Globus pallidus (tissue), 1 donor: ENCODE results near the gene ACER3.
"Not testable (repeated sequence)": the region's sequence is repeated elsewhere in the genome, so short reads cannot be mapped to it uniquely, and the experiment has no call there.

Experiments used
- DNase-seq: peaks from one replicate; pipeline ENCODE4 v3.0.0-alpha.2; 2015; ENCODE audit warnings: low spot score

ACER3 gene

DNA sequence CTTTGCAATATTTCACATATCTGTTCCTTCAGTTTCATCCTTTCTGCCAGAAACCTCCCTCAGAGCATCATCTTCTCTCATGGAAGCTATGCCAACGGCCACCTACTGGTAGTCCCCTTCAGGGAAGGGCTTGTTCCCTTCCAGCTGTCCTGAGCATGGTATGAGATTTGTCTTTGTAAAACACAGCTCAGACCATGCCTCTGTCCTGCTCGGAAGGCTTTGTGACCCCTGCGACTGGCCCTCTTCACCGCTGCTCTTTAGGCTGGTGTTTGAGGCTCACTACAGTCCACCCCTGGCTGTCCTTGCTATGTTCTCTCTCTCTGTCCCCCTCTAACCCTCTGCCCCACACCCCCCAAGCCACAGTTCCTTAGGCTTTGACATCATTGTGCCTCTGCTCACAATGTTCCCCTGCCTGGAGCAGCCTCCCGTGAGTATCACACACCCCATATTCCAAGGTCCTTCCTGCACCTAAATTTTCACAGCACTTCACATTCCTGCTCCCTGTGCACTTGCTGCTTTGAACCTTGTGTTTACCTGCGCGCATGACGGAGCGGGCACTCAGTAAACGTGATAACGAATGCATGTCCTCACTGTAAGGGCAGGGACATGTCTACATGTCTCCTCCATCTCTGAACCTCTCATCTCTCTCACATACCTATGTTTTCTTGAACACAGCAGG lies 24.0 kb upstream of the ACER3 start:
- no peak for DNase-seq

- DNase-seq, result no peak
Measured at GRCh38 chr11:76837696-76838677, 22.7 kb upstream of the ACER3 start.

- no peak for DNase-seq
Measured at GRCh38 chr11:76838678-76839068, 22.0 kb upstream of the ACER3 start.

- DNase-seq, result no peak
Measured at GRCh38 chr11:76839311-76839710, 21.4 kb upstream of the ACER3 start.

GRCh38 chr11:76841923-76842452 lies 18.7 kb upstream of the ACER3 start:
- DNase-seq, result no peak

GRCh38 chr11:76843907-76844306 lies 16.8 kb upstream of the ACER3 start:
- DNase-seq, result no peak

GRCh38 chr11:76844511-76844910 lies 16.2 kb upstream of the ACER3 start:
- DNase-seq, result no peak

DNA sequence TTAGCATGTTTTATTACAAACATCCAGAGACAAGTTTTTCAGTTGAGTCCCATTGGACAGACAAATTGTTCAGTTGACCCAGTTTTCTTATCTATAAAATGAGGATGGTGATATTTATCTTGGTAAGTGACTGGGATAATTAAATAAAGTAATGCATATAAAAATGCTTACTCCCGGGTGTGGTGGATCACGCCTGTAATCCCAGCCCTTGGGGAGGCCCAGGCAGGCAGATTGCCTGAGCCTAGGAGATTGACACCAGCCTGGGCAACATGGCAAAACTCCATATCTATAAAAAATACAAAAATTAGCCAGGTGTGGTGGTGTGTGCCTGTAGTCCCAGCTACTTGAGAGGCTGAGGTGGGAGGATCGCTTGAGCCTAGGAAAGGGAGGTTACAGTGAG lies 15.6 kb upstream of the ACER3 start:
- no peak for DNase-seq

DNA sequence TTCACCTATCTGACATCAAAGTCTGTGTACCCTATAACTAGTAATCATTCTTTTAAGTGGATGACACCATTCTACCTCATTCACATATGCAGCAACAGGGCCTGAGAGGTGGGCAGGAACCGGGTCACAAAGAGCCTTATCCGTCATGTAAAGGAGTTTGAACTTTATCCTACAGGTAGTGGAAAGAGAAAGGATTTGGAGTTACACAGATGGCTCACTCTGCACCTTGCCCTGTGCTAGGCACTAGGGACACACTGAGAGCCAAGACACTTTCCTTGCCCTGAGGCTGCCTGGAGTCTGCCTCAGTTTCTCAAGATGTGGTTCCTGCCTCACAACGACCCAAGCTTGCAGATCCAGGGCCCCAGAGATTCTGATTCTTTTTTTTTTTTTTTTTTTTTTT lies 14.3 kb upstream of the ACER3 start:
- no peak for DNase-seq

GRCh38 chr11:76849376-76849775 lies 11.3 kb upstream of the ACER3 start:
- DNase-seq, result no peak

GRCh38 chr11:76850130-76850529 lies 10.6 kb upstream of the ACER3 start:
- DNase-seq, result no peak

- no peak for DNase-seq
Measured at GRCh38 chr11:76850815-76851214, 9.9 kb upstream of the ACER3 start.

- DNase-seq, result no peak
Measured at GRCh38 chr11:76854709-76855108, 6.0 kb upstream of the ACER3 start.

DNA sequence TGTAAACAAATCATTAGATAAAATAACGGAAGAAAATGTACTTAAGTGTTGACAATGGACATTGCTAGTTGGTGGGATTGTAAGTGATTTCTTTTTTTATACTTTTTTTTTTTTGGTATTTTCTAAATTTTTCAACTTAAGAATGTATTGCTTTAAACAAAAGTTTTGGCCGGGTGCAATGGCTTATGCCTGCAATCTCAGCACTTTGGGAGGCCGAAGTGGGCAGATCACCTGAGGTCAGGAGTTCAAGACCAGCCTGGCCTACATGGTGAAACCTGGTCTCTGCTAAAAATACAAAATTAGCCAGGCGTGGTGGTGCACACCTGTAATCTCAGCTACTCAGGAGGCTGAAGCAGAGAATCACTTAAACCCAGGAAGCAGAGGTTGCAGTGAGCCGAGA lies 5.0 kb upstream of the ACER3 start:
- DNase-seq, result not testable (repeated sequence)

GRCh38 chr11:76856106-76856505 lies 4.6 kb upstream of the ACER3 start:
- DNase-seq, result no peak

DNA sequence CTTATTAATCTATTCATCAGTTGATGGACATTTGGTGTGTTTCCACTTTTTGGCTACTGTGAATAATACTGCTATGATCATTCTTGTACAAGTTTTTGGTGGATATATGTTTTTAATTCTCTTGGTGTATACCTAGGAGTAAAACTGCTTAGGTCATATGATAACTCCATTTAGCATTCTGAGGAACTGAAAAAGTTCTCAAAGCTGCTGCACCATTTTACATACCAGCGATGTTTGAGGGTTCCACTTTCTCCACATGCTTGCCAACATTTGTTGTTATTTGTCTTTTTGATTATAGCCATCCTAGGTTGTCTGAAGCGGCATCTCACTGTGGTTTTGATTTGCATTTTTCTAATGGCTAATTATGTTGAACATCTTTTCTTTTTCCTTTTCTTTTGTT lies 4.1 kb upstream of the ACER3 start:
- DNase-seq, result no peak

DNA sequence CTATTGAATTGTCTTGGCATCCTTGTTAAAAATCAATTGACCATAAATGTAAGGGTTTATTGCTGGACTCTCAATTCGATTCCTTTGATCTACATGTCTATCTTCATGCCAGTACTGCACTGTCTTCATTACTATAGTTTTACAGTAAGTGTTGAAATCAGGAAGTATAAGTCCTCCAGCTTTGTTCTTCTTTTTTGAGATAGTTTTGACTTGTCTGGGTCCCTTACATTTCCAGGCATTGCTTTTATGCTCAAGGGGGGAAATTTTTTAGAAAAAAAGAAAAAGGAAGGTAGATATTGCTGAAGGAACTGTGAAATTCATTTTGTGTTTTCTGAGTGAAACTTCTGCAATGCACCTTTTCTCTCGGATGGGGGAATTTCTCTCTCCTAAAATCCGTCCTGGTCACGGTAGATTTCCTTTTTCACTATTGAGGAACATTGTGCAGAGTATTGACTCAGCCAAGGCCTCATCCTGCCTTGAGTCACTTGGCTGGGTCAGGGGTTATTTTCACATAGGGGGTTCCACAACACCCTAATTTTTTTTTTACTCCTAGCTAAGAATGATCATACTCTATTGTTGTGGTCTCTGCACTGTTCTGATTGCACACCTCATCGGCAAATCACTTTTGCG lies 2.8 kb upstream of the ACER3 start:
- DNase-seq, result no peak

GRCh38 chr11:76859708-76860227 lies 950 bp upstream of the ACER3 start:
- DNase-seq, result no peak

DNA sequence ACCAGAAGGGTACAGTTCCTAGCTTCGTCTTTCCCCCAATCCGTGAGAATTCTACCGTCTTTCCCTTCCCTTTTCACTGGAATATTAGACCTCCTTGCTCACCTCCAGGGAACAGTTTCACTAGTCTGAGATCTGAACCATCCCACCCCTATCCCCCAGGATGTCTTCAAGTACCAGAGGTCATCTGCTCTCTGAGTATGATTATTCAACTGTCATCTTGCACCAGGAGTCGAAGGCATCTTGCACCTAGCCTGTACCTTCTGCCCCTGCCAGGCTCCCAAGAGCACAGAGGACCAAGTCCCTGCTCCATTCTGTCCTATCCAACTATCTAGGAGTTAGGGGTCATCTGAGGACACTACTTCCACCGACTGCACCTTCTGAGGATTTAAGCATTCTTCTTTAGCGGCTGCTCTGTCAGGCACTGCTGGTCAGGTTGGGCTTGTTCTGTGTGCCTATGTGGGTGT lies 804 bp downstream of the ACER3 start:
- no peak for DNase-seq

GRCh38 chr11:76862794-76863193 lies 2.1 kb downstream of the ACER3 start:
- not testable (repeated sequence) for DNase-seq

DNA sequence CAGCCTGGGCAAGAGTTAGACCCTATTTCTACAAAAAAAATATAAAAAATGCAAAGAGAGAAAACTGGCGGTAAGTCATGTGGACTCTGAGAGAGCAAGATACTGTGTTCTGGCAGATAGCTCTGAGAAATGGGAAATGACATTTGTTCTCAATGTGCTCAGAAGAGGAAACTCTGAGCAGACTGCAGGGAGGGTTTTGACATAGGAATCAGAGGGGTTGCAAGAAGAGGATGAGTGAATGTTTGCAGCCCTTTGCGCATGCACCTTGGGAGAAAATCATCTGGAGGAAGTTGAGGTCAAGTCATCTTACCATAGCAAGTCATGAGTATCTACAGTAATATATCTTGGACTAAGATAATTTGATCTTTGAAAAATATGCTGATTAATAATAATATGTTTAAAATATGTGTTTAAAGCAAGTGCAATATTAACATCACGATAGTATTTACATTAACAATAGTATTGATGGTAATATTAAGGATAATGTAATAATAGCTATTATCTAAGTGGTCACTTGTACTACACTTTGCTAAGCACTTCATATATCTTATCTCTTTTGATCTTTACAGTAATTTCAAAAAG lies 2.6 kb downstream of the ACER3 start:
- DNase-seq, result no peak
